ENCODE data around the gene FRMD8.
"Not testable (repeated sequence)": the region's sequence is repeated elsewhere in the genome, so short reads cannot be mapped to it uniquely, and the experiment has no call there.

Gene FRMD8

DNA sequence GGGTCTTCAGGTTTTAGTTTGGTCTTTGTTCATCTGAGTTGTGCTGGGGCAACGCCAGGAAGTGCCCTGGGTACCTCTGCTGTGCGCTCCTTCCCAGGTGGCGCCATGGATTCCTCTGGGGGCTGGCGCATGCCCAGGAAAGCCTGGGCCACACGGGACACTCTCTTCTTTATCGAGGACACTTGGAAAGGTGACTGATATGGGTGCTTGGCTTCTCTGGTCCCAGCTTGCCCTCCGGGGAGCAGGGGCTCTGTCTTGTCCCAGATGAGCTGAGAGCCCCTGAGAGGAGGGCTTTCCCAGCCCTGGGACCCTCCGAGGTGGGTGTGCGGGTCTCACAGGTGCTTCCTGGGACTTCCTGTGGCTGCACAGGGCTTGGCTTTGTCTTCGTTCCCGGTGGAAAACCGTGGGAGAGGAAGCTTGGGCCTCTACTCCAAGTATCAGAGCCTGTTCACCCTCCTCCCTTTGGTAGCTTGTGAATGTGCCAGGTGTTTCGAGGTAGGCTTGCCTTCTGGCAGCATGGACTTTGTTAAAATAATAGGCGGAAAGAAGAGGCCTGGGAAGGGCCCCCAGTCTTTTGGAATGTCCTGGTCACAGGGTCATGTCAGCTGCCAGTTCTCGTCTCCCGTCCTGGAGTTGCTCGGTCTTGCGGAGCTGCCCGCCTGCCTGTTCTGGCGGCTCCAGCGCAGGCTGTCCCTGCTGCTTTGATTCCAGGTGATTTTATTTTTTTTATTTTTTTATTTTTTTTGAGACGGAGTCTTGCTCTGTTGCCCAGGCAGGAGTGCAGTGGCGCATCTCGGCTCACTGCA lies 26.0 kb downstream of the FRMD8 start:
- no peak for DNase-seq (ENCODE audit: extremely low read depth in 1 of 2, low read depth in 1 of 2)

DNA sequence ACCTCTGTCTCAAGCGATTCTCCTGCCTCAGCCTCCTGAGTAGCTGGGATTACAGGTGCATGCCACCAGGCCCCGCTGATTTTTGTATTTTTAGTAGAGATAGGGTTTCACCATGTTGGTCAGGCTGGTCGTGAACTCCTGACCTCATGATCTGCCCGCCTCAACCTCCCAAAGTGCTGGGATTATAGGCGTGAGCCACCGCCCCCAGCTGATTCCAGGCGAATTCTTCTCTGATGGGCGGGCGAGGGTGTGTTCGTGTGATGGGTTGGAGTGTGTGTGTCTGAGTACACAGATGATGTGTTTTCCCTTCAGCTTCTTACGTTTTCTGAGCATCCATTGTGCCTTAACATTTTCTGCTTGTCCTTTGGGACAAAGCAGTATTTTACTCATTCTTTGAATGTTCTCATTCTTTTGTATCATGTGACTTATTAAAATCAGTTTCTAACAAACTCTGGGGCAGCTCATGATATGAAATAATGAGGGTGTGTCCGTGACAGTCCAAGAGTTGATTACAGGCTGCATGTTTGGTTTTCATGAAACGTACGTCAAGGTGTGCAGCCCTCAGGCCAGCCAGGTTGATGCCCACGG lies 26.7 kb downstream of the FRMD8 start:
- not testable (repeated sequence) for DNase-seq (ENCODE audit: extremely low read depth in 1 of 2, low read depth in 1 of 2)

DNA sequence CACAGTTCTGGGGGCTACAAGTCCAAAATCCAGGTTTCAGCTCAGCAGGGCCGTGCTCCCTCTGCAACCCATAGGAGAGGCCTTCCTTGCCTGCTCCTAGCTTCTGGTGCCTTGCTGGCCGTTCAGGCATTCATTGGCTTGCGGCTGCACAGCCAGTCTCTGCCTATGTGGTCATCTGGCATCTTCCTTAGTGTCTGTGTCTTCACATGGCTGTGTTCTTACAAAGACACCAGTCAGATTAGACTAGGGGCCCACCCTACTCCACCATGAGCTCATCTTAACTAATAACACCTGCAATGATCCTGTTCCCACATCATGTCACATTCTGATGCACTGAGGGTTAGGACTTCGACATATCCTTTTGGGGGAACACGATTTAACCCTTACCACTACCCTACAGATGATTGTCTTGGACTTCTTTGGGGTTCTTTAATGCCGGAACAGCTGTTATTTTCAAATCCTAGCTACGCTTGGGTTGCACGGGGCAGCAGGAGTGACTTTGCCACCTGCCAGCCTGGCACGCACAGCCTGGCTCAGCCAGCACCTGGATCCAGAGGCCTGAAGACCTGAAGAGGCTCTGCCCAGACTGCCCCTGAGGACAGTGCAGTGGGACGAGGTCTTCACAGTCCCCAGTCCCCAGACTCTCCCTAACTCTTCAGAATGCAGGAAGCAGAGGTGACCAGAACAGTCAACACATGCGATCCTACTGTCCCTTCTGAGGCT lies 28.5 kb downstream of the FRMD8 start:
- no peak for DNase-seq (ENCODE audit: extremely low read depth in 1 of 2, low read depth in 1 of 2)

DNA sequence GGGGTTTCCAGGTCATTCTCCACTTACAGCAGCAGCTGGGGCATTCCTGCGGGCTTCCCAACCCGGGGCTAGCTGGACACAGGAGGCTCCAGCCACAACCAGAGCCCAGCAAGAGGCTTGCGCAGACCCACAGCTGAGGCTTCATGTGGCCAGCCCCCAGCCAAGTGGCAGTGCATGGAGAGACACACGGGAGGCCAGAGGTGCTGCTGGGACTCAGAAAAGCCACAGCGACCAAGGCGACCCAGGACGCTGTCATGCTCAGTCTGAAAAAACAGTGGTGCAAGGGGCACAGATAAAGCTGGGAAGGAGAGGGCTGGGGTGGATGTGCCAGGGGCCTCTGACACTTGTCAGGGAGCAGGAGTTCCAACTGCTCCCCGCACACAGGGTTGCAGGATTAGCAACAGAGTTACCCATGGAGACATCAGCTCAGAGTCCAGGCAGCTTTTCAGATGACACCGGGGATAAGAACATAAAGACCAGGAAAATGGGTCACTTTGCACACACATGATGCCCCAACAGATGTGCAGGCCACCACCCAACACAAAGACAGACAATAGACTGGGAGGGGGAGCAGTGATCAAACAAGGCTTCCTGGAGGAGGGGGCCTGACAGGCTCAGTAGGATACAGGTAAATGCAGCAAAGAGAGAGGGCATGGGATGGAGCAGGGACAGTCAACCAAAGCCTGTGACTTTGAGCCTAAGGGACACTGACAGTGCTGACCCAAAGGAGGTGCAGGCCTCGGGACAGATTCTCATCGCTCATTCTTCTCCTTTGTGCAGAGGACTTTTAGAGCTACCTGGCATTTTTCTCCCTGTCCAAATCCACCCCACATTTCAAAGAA lies 29.3 kb downstream of the FRMD8 start:
- DNase-seq (ENCODE audit: extremely low read depth in 1 of 2, low read depth in 1 of 2) = no peak

DNA sequence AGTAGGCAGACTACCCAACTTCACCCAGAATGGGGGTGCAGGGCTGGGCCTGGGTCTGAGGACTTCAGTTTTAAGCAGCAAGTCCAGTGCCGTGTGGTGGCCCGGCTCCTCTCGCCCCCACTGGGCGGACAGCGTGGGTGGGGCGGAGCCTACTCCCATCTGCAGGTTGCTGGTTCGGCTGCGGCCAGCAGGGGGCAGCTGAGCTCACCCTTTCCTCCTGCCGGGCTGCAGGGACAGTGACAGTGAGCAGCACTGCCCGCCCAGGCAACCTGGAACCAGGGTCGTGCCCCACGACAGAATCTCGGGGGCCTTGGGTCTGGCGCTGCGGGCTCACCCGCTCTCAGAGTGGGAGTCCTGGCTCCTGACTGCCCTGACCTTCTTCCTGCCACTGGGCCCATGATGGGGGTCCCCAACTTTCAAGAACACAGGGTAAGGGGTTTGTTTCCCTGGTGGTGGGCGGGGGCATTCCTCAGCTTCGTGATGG lies 29.9 kb downstream of the FRMD8 start:
- peak; percentile 83 to 89 for DNase-seq (ENCODE audit: extremely low read depth in 1 of 2, low read depth in 1 of 2)

DNA sequence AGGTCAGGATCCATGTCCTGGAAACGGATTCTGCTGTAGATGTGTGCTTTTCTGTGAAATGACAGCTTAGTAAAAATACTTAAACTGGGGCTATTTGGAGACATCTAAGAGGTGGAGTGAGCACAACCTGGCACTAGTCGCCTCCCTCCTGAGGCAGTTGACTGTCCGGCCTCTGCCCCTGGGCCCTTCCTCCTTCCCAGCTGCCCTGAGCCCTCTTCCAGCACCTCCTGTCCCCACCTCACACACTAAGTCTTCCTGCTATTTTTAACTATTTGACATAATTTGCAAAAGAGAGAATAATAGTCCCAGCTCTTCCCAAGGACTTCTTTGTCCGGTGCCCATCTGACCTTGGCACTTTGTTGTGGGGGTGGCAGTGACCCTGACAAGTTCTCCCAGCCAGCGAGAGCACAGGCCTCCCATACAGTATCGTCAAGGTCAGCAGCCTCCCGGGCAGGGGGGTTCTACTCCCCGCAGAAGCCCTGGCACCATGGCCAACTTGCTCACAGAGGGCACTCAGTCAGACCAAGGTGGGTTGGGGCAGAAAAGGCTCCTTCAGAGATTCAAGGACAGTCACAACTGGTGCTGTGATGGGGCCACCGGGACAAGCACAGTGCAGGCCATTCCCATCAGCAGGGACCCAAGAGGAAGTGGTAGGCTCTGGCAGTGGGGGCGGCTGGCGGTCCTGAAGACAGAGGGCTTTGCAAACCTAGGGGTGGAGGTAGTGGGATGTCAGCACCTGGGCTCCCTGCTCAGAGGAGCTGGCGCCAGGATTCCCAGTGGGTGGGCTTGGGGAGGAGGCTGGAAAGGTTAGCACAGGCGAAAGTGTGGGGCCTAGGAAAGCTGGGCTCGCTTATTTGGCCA lies 30.6 kb downstream of the FRMD8 start:
- DNase-seq (ENCODE audit: extremely low read depth in 1 of 2, low read depth in 1 of 2) = no peak

DNA sequence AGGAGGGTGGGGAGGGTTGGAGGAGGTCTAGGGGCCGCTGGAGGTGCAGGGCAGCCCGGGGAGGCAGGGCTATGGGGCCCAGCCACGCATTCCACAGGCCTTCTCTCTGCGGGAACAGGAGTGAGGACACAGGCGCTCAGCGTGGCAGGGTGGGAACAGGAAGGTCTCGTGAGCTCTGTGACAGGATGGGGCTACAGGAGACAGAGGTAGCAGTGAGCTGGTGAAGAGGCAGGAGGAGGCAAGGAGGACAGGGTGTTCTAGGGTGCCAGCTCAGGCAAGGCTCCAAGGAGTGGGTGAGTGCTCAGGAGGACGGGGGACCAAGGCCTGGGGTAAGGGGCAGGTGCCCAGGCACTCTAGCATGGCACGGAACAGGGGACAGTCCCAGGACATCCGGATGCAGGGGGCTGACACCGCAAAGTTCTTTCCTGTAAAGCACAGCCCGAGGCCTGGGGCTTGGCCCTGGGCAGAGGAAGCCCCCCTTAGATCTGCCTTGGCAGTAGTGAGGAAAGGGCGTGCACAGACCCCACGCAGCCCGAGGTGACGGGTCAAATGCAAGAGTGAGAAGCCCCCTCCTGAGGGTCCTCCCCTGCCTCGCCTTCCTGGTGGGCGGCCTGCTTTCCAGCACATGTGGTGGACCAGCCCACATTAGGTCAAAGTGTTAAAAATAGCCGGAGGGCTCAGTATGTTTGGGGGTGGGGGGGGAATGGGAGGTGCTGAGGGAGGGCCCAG lies 31.4 kb downstream of the FRMD8 start:
- no peak for DNase-seq (ENCODE audit: extremely low read depth in 1 of 2, low read depth in 1 of 2)

DNA sequence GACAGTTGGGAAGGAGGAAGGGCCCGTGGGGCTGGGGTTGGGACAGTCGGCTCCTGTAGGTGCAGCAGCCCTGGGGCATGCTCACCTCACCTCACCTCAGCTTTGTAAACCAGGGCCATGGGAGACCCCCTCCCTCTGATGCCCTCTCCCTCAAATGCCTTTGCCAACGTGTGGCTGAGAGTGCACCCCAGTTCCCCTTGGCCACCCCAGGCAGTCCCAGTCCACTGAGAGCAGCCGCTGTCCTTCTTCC lies 31.9 kb downstream of the FRMD8 start:
- no peak for DNase-seq (ENCODE audit: extremely low read depth in 1 of 2, low read depth in 1 of 2)

DNA sequence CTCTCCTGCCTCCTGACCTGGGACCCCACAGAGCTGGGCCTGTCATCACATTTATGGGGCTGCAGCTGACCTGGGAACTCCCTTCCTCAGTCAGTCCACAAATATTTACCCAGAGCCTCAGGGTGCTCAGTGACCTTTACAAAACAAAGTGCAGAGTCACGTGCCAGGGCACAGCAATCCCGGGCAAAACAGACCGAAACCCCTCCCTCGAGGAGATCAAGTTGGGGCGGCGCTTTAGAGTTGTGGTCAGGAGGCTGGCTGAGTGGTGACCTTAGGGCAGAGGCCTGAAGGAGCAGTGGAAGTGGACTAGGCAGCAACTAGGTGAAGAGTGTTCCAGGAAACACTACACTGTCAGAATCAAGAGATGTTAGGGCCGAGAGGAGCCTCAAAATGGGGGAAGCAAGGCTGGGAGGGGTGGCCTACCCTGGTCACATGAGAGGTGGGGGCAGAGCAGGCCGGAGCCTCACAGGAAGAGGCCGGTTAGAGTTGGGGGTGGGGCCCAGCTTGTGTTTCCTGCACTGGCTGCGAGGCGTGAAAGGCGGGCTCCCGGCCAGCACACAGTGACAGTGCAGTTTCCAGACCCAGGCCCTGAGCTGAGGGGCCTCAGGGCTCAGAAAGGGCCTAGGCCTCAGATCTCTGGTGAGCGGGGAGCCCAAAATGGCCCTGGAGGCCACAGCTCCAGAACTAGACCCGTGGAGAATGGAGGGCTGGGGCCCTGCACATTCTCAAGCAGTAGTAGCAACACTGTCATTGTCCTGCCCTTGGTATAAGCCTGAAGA lies 32.4 kb downstream of the FRMD8 start:
- DNase-seq (ENCODE audit: extremely low read depth in 1 of 2, low read depth in 1 of 2) = peak; percentile 87 to 94

DNA sequence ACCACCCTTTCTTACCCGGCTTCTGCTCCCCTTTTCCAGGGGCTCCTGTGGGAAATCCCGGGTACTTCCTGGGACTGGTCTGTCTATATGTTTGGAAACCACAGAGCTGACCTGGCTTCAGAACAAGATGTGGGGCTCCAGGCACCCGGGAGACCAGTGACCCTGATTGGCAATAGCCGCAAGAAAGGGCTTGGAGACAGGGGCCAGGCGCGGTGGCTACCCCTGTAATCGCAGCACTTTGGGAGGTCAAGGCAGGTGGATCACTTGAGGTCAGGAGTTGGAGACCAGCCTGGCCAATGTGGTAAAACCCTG lies 33.0 kb downstream of the FRMD8 start:
- no peak for DNase-seq (ENCODE audit: extremely low read depth in 1 of 2, low read depth in 1 of 2)

DNA sequence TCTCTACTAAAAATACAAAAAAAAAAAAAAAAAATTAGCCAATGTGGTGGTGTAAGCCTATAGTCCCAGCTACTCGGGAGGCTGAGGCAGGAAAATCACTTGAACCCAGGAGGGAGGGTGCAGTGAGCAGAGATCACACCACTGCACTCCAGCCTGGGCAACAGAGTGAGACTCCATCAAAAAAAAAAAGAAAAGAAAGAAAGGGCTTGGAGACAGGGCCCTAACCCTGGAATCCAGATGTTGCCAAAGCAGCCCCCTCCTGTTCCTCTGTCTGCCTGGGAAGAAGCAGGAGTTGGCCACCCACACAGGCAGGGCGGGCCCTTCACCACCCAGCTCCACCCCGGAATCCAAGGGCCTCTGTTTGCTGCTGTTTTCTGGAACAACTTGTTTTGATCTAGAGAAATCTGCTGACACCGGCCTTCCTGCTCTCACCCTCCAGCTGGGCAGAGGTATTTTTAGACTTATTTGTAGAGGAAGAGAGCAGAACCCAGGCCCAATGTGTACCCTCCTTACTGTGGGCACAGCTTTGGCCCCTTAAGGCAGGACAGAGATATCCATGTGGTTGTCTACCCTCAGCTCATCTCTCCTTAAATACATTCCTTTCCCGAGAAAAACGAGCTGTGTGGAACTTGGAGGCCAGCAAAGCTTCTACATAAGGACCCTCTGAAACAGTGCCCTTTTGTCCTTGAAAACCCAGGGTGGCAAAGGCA lies 33.5 kb downstream of the FRMD8 start:
- DNase-seq (ENCODE audit: extremely low read depth in 1 of 2, low read depth in 1 of 2) = no peak

DNA sequence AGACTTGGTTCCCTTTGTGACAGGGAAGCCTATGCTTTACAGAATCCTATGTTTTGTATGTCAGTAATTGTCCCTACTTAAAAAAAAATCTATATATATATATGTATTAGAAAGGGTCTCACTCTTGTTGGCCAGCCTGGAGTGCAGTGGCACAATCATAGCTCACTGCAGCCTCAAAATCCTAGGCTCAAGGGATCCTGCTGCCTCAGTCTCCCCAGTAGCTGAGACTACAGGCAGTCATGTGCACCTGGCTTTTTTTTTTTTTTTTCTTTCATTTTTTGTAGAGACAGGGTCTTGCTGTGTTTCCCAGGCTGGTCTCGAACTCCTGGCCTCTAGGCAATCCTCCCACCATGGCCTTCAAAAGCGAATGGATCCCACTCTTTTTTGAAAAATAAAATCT lies 34.1 kb downstream of the FRMD8 start:
- no peak for DNase-seq (ENCODE audit: extremely low read depth in 1 of 2, low read depth in 1 of 2)

DNA sequence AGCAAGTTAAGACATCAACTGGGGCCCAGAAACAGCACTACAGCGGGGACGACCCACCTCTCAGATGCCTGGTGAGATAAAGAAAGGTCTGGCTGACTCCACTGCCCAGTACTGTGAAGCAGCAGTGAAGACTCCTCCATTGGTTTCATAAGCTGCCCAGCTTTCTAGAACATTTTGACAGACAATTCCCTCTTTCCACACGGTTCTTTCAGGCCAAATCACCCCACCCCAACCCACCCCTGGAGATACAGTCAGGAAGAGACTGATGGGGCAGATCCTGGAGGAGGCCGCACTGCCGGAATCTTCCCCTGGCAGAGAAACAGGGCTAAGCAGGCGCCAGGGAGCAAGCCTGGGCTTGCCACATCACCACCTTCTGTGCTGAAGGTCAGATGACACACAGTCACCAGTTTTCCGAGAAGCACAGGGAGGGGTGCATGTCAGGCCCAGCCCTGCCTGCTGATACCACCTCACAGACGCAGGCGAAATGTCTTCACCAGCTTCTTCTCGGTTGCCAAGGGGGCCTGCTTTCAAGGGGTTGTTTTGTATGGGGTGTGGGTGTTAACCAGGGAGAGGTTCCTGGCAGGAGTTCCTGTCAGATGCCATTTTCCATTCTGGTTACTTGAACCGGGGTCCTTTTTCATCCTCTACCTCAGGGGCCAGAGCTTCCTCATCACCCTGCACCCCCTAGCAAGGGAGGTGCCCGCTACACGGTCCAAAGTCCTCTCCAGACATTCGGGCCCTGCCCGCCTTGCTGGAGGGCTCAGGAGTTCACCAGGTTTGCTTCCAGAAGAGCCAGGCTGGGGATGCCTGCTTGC lies 34.7 kb downstream of the FRMD8 start:
- peak; percentile 82 to 92 for DNase-seq (ENCODE audit: extremely low read depth in 1 of 2, low read depth in 1 of 2)

DNA sequence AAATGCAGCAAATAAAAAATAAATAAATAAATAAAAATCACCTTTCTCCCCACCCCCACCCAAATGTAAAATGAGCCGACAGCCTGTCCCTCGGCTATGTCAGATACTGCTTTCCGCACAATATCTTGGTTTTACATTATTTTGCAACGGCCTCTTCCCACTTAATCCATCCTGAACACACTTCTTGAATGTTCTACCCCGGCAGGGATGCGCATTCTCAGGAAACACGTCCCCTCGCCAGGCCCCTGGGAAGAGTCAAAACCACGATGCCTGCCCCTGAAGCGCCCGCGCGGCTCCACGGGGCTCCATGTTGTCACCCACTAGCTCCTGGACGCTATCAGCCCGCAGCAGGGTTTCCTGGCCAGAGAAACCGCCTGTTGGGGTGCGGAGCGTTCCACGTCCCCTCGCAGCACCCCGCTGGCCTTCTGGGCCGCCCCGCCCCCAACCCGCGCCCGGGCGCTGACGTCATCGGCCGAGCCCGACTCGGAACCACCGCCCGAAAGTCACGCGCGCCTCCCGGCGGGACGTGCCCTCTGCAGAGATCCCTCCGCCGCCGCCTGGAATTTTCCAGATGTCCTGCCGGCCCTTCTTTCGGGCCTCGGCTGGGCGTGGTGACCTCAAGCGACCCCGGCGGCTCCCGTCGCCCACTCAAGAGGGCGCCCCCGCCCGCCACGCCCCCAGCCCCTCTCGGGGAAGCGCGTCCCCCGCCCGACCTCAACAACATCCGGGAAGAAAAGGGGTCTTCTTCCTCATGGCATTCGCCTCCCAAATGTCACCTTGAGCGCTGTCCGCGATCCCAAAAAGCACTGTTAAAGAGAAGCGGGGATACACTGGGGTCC lies 35.6 kb downstream of the FRMD8 start:
- DNase-seq (ENCODE audit: extremely low read depth in 1 of 2, low read depth in 1 of 2) = peak; percentile 94 to 95

DNA sequence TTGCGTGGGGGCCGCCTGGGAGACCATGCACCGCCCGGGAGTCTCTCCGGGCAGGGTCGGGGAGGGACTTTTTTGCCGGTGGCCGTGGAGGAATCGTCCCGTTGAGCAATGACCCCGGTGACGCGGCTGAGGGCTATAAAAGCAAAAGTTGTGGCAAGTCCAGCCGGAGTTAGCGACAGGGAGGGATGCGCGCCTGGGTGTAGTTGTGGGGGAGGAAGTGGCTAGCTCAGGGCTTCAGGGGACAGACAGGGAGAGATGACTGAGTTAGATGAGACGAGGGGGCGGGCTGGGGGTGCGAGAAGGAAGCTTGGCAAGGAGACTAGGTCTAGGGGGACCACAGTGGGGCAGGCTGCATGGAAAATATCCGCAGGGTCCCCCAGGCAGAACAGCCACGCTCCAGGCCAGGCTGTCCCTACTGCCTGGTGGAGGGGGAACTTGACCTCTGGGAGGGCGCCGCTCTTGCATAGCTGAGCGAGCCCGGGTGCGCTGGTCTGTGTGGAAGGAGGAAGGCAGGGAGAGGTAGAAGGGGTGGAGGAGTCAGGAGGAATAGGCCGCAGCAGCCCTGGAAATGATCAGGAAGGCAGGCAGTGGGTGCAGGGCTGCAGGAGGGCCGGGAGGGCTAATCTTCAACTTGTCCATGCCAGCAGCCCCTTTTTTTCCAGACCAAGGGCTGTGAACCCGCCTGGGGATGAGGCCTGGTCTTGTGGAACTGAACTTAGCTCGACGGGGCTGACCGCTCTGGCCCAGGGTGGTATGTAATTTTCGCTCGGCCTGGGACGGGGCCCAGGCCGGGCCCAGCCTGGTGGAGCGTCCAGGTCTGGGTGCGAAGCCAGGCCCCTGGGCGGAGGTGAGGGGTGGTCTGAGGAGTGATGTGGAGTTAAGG lies 36.4 kb downstream of the FRMD8 start, which contains the start of gene NEAT1:
Gene NEAT1, plus strand, starts transcription at position 166 of the 883 bp plus-strand sequence.
- DNase-seq (ENCODE audit: extremely low read depth in 1 of 2, low read depth in 1 of 2) = peak; percentile 88 to 92

Data from stimulated activated CD8-positive, alpha-beta memory T cell treated with anti-CD3 and anti-CD28 coated beads, Interleukin-7, amount 100 ng/mL, for 48 hours (primary cell).